Upper lobe of left lung (tissue), 6 donors: ENCODE measurements around the gene AVPI1. TPM values are rescaled to one million over a fixed set of nuclear protein-coding genes. Genes with fewer than 3 reads are reported as not detected.

Experiments used
- ATAC-seq, 2 donors: fragments of 200-7000 bp; cut with Tn5 transposase; one replicate each; pipeline ENCODE4 v1.9.1; 2022; ENCODE audit warnings: mild to moderate bottlenecking in 2 of 2, moderate library complexity in 2 of 2; ENCODE audit not compliant: low FRiP score in 2 of 2
- DNase-seq, 2 donors: peaks; one replicate each; pipeline ENCODE4 v3.0.0-alpha.2; 2019 to 2020
- H3K27ac ChIP-seq, 4 donors: fragments of 200-600 bp; sonication (generic); one replicate each; pipeline ENCODE4 v1.5.1; 2016 to 2019
- H3K27me3 ChIP-seq, 4 donors: fragments of 200-600 bp; sonication (generic); one replicate each; pipeline ENCODE4 v1.5.1; 2017 to 2019
- H3K36me3 ChIP-seq, 4 donors: fragments of 200-600 bp; sonication (generic); one replicate each; pipeline ENCODE4 v1.5.1; 2016 to 2019
- H3K4me1 ChIP-seq, 4 donors: fragments of 200-600 bp; sonication (generic); one replicate each; pipeline ENCODE4 v1.5.1; 2018 to 2019
- H3K4me3 ChIP-seq, 4 donors: fragments of 200-600 bp; sonication (generic); one replicate each; pipeline ENCODE4 v1.5.1; 2017 to 2019; ENCODE audit warnings: mild to moderate bottlenecking in 2 of 4, moderate library complexity in 1 of 4
- H3K9me3 ChIP-seq, 4 donors: fragments of 200-600 bp; sonication (generic); one replicate each; pipeline ENCODE4 v1.5.1; 2018 to 2019
- EP300 ChIP-seq, 4 donors: sonication (generic); formaldehyde crosslinking; IDR thresholded peaks; one replicate each; pipeline ENCODE4 v1.5.1; 2017; ENCODE audit warnings: antibody characterized with exemption in 4 of 4, control low read depth in 2 of 4
- POLR2A ChIP-seq, 4 donors: fragments of 450-650 bp; IDR thresholded peaks; one replicate each; pipeline ENCODE4 v1.5.1; 2016 to 2017; ENCODE audit warnings: antibody characterized with exemption in 4 of 4, mild to moderate bottlenecking in 2 of 4
- POLR2AphosphoS5 ChIP-seq, 2 donors: sonication (generic); formaldehyde crosslinking; IDR thresholded peaks; one replicate each; pipeline ENCODE4 v1.5.1; 2017; ENCODE audit warnings: antibody characterized with exemption in 2 of 2
- WGBS, 2 donors: methylation state at CpG; one replicate each; pipeline ENCODE4 v1.1.5; 2017 to 2018; 5-methylcytosine and 5-hydroxymethylcytosine counted together
- total RNA-seq, 6 donors: library from RNA; depleted of rRNA in 4 of 6; stranded (reverse); fragments of >200 nt in 4 of 6; gene quantifications; one replicate each; pipeline versions ENCODE4 v1.1.0 to v1.2.1, GENCODE V29; 2016 to 2021
- TF ChIP-seq, protein P1 (sequence below), 6 experiments: fragments of 450-650 bp in 4 of 6; fragments of 200-600 bp in 2 of 6; sonication (generic) in 2 of 6; IDR thresholded peaks; one replicate each; pipeline ENCODE4 v1.5.1; 2016 to 2019; ENCODE audit warnings: antibody characterized with exemption in 6 of 6
- donor health status: DM: no; HTN: no; CAD: no; lungs with moderate emphysema.
- donor health status: DM: no; HTN: yes; CAD: no; lungs with severe emphysema.

Gene AVPI1
- total RNA-seq, 6 donors from 2014 or later, result 25.2 to 62.5 (median 45.0) TPM

DNA sequence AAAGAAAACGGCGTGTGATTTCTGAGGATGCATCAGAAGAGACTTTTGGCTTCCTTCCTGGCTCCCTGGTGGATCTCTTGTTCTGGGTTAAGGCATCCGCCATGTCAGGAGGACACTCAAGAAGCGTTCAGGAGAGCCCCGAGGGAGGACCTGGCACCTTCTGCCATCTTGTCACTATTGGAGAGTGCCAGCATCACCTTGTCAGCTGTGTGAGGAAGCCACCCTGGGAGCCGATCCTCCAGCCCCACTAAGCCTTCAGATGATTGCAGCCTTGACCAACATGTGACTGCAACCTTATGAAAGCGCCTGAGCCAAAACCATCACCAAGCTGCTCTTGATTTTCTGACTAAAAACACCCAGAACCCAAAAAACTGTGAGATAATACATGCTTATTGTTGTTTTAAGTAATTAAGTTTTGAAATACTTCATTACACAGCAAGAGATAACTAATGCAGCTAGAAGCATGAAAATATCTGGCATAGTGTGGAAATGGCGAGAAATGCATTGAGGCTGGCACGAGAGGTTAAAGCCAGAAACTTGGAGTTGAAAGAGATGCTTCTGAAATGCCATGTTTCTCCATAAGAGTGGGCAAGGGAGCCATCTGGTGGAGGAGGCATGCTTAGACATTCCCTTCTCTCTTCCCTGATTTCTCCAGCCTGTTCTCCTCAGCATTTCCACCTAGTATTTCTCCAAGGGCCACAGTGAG lies 44.5 kb upstream of the AVPI1 start:
- DNase-seq (peak in 1 of 2 donors; percentile 63), ATAC-seq (peak; percentile 73 to 90)
- no peaks in the 10 kb centered on the region for H3K27me3 ChIP-seq
- WGBS, 2 donors, result 67 to 68% methylated on average over 9 of the region's 9 CpGs
- no peak overlapping the region for H3K4me3 ChIP-seq
- H3K4me1 ChIP-seq, result peaks cover 1 to 6% (median 3%) of the 10 kb centered on the region in 4 donors
- no peak overlapping the region for H3K27ac ChIP-seq
- no peak for TF ChIP-seq EP300 (IDR thresholded peaks at IDR 0.05)
- TF ChIP-seq, protein P1, sequence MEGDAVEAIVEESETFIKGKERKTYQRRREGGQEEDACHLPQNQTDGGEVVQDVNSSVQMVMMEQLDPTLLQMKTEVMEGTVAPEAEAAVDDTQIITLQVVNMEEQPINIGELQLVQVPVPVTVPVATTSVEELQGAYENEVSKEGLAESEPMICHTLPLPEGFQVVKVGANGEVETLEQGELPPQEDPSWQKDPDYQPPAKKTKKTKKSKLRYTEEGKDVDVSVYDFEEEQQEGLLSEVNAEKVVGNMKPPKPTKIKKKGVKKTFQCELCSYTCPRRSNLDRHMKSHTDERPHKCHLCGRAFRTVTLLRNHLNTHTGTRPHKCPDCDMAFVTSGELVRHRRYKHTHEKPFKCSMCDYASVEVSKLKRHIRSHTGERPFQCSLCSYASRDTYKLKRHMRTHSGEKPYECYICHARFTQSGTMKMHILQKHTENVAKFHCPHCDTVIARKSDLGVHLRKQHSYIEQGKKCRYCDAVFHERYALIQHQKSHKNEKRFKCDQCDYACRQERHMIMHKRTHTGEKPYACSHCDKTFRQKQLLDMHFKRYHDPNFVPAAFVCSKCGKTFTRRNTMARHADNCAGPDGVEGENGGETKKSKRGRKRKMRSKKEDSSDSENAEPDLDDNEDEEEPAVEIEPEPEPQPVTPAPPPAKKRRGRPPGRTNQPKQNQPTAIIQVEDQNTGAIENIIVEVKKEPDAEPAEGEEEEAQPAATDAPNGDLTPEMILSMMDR (IDR thresholded peaks at IDR 0.05), result peak; percentile 78 to 93 (median 83)
- H3K9me3 ChIP-seq, result no peaks in the 10 kb centered on the region
- H3K36me3 ChIP-seq, result no peaks in the 10 kb centered on the region

DNA sequence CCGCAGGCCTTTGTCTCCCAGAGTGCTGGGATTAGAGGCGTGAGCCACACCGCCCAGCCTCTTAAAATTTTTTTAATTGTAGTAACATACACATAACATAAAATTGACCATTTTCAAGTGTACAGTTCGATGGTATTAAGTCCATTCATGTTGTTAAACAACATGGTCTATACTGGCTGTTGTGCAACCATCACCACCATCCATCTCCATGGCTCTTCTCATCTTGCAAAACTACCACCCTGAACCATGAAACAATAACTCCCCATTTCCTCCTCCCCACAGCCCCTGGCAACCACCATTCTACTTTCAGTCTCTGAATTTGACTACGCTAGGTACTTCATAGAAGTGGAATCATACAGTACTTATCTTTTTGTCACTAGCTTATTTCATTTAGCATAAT lies 42.0 kb upstream of the AVPI1 start:
- no peak overlapping the region for H3K27ac ChIP-seq
- no peaks in the 10 kb centered on the region for H3K36me3 ChIP-seq
- WGBS, 2 donors, result 83 to 85% methylated on average over 5 of the region's 5 CpGs
- no peak overlapping the region for H3K4me3 ChIP-seq
- DNase-seq (no peak), ATAC-seq (no peak)
- H3K4me1 ChIP-seq, result peaks cover 0 to 6% (median 4%) of the 10 kb centered on the region in 4 donors
- no peak for TF ChIP-seq POLR2AphosphoS5 (IDR thresholded peaks at IDR 0.05)
- TF ChIP-seq POLR2A (IDR thresholded peaks at IDR 0.05), result no peak
- TF ChIP-seq, protein P1 (IDR thresholded peaks at IDR 0.05), result no peak
- no peak for TF ChIP-seq EP300 (IDR thresholded peaks at IDR 0.05)
- no peaks in the 10 kb centered on the region for H3K27me3 ChIP-seq
- H3K9me3 ChIP-seq, result no peaks in the 10 kb centered on the region

DNA sequence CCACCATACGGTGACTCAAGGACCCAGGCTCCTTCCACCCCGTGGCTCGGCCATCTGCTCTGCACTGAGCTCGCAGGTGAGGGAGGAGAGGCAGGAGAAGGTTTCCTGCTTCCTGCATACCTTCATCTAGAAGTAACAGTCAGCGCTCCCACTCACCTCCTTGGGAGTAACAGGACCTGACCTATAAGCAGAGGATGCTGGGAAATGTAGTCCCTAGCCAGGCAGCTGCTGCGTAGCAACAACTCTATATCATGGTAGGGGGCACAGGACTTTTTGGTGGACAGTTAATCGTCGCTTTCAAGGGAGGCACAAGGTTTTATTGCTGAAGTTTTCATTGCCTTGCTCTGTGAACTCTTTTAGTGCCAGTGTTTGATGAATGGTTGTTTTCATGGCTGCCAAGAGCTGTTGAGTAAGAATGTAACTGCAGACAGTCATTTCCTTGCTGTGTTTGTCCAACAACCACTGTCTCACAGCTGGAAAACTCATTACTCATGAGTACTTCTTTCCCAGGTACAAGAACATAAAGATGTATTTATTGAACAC lies 39.7 kb upstream of the AVPI1 start:
- WGBS, 2 donors, result 54 to 61% methylated on average over 8 of the region's 8 CpGs
- Histone ChIP-seq H3K36me3 (no peaks in the 10 kb centered on the region), H3K27ac (peak overlapping the region in 2 of 4 donors; percentile 13 to 44), H3K4me1 (peaks cover 0 to 6% (median 4%) of the 10 kb centered on the region in 4 donors), H3K9me3 (no peaks in the 10 kb centered on the region), H3K27me3 (no peaks in the 10 kb centered on the region), H3K4me3 (peak overlapping the region in 1 of 4 donors; percentile 19)
- DNase-seq (peak in 1 of 2 donors; percentile 56), ATAC-seq (peak; percentile 49 to 58)
- TF ChIP-seq POLR2AphosphoS5 (IDR thresholded peaks at IDR 0.05), result peak in 1 of 2 donors; percentile 38
- TF ChIP-seq EP300 (IDR thresholded peaks at IDR 0.05), result no peak
- TF ChIP-seq, protein P1 (IDR thresholded peaks at IDR 0.05), result no peak
- peak in 1 of 4 donors; percentile 37 for TF ChIP-seq POLR2A (IDR thresholded peaks at IDR 0.05)

DNA sequence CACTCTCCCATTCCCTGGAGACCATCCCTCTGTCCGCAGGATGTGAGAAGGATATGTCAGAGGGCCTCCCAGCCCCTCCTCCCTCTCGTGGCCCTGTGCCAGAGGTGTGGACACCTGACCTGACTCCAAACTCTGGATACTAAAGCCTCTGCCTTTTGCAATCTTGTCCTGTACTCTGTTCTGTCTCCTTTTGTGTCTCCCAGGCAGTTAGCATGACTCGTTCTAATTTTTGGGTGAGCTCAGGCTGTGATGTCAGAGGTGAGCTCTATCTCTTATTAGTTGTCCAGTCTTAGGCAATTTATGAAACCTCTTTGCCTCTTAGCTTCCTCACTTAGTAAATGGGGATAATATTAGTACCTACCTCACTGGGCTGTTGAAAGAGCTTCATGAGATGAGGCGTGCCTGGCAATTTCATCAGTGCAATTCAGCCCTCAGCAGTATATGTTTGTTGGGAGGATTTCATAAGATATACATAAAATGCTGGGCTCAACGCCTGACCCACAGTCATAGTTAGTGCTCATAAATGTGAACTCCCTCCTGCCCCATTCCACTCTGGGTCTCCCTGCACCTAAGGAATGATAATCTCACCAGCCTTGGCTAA lies 37.4 kb upstream of the AVPI1 start:
- WGBS, 2 donors, result 56 to 69% methylated on average over 5 of the region's 5 CpGs
- peak in 1 of 2 donors; percentile 15 for TF ChIP-seq POLR2AphosphoS5 (IDR thresholded peaks at IDR 0.05)
- TF ChIP-seq, protein P1 (IDR thresholded peaks at IDR 0.05), result no peak
- ATAC-seq, result peak in 1 of 2 donors; percentile 71
- no peak overlapping the region for H3K27ac ChIP-seq
- H3K9me3 ChIP-seq, result no peaks in the 10 kb centered on the region
- no peak for DNase-seq
- H3K4me1 ChIP-seq, result peaks cover 0 to 9% (median 5%) of the 10 kb centered on the region in 4 donors
- no peak overlapping the region for H3K4me3 ChIP-seq
- H3K36me3 ChIP-seq, result no peaks in the 10 kb centered on the region
- no peaks in the 10 kb centered on the region for H3K27me3 ChIP-seq
